ENCODE data around the gene SHH. TPM values are rescaled to one million over a fixed set of nuclear protein-coding genes. Genes with fewer than 3 reads are reported as not detected.
A peak's percentile ranks its signal among the peaks of the same experiment; 100 is the strongest.

SHH gene
- total and polyA plus RNA-seq, 2 donors (not counting 3 experiments of a cell fraction or from before 2014, with no cell fraction given) = not detected

- no peak overlapping the region for H3K4me3 ChIP-seq (replicated peaks in 1 of 3; ENCODE audit: insufficient read depth in 1 of 3, low read depth in 1 of 3, low read length in 3 of 3)
- H3K79me2 ChIP-seq (ENCODE audit: control insufficient read depth, insufficient read depth, low read length) = no peaks in the 10 kb centered on the region
- H3K36me3 ChIP-seq (ENCODE audit: control insufficient read depth in 2 of 2, extremely low read depth in 1 of 2, insufficient read depth in 2 of 2, low read length in 2 of 2) = no peaks in the 10 kb centered on the region
- no peak overlapping the region for H3K27ac ChIP-seq (ENCODE audit: insufficient read depth, low read depth, low read length)
- H3K9me3 ChIP-seq (replicated peaks; ENCODE audit: control insufficient read depth, insufficient read depth, low read length) = no peaks in the 10 kb centered on the region
- peaks cover 40 to 77% of the 10 kb centered on the region in 2 experiments for H3K27me3 ChIP-seq (ENCODE audit: control insufficient read depth in 2 of 2, insufficient read depth in 2 of 2, low read length in 2 of 2)
- no peak for FAIRE-seq
- no TSS peak for BruUV-seq (replicated peaks)
- no peaks in the 10 kb centered on the region for H4K20me1 ChIP-seq (replicated peaks; ENCODE audit: control insufficient read depth, extremely low read depth, insufficient read depth, low read length)
- no peak overlapping the region for H2AFZ ChIP-seq (ENCODE audit: low read depth, low read length)
- peaks cover 21% of the 10 kb centered on the region for H3K4me1 ChIP-seq (ENCODE audit: control insufficient read depth, extremely low read depth, insufficient read depth, low read length)
- no peak for TF ChIP-seq POLR2A (IDR thresholded peaks at IDR 0.05; ENCODE audit: low read depth, low read length)
- TF ChIP-seq EZH2 (IDR thresholded peaks at IDR 0.05; ENCODE audit: borderline replicate concordance, low read depth, low read length, severe bottlenecking) = peak; percentile 81
- TF ChIP-seq MYC (IDR thresholded peaks at IDR 0.05; ENCODE audit: low read depth, low read length) = no peak
- TF ChIP-seq JUN (IDR thresholded peaks at IDR 0.05; ENCODE audit: borderline replicate concordance, insufficient read depth, insufficient read length, low read depth) = no peak
- TF ChIP-seq FOS (IDR thresholded peaks at IDR 0.05; ENCODE audit: borderline replicate concordance, insufficient read depth, low read length) = no peak
- no peak for TF ChIP-seq CTCF (IDR thresholded peaks at IDR 0.05; ENCODE audit: extremely low read depth in 1 of 2, insufficient read depth in 1 of 2, low read depth in 1 of 2, low read length in 2 of 2)
- dilution Hi-C loops (cut with MboI; ENCODE audit: extremely low pct_ligation_motif_present, low sequenced_read_pairs) = no loop called here
- CTCF ChIA-PET = interaction anchor here (1.3 to 1.4 kb wide), 2 partner anchors 831 to 954 kb away, joined by 3 to 4 read pairs; partner anchors contain the start of gene RNF32
- no peak for DNase-seq (ENCODE audit: low read depth, low spot score)
- intact Hi-C loops (cut with micrococcal nuclease) = loop anchor here (5.0 to 10.0 kb wide), 3 partner anchors 77 to 1082 kb away; partner anchors contain the start of gene LMBR1
- H3K9ac ChIP-seq (replicated peaks; ENCODE audit: extremely low read depth, insufficient read depth, low read length) = no peak overlapping the region
- no peak overlapping the region for H3K4me2 ChIP-seq (ENCODE audit: insufficient read depth, low read length)
- H3K9me1 ChIP-seq (replicated peaks; ENCODE audit: control insufficient read depth, extremely low read depth, insufficient read depth, low read length) = no peaks in the 10 kb centered on the region
- POLR2A ChIA-PET = no interaction called here
Measured at GRCh38 chr7:155809947-155810769, 2.1 kb downstream of the SHH start.
